Hepatocyte (in vitro differentiated cells): ENCODE measurements around the gene REN. TPM values are rescaled to one million over a fixed set of nuclear protein-coding genes. Genes with fewer than 3 reads are reported as not detected.

Experiments
- DNase-seq: peaks from one replicate; pipeline ENCODE4 v3.0.0-alpha.2; 2016; ENCODE audit warnings: low spot score
- H2AFZ ChIP-seq: fragments of 200-600 bp; sonication (generic); 2 replicates; pipeline ENCODE4 v1.6.0; 2016; ENCODE audit warnings: antibody characterized with exemption, mild to moderate bottlenecking
- H3K27ac ChIP-seq: fragments of 200-600 bp; sonication (generic); 2 replicates; pipeline ENCODE4 v1.5.1; 2016; ENCODE audit warnings: mild to moderate bottlenecking
- H3K27me3 ChIP-seq: fragments of 200-600 bp; sonication (generic); 2 replicates; pipeline ENCODE4 v1.6.1; 2016
- H3K36me3 ChIP-seq: fragments of 200-600 bp; sonication (generic); replicated peaks from 2 replicates; pipeline ENCODE4 v1.5.1; 2016; ENCODE audit warnings: low read depth; ENCODE audit not compliant: insufficient read depth
- H3K4me1 ChIP-seq: fragments of 200-600 bp; sonication (generic); 2 replicates; pipeline ENCODE4 v1.5.1; 2016; ENCODE audit warnings: mild to moderate bottlenecking, moderate library complexity; ENCODE audit not compliant: insufficient read depth
- H3K4me2 ChIP-seq: fragments of 200-600 bp; sonication (generic); 2 replicates; pipeline ENCODE4 v1.6.0; 2016
- H3K4me3 ChIP-seq: fragments of 200-600 bp; sonication (generic); 2 replicates; pipeline ENCODE4 v1.5.1; 2016; ENCODE audit warnings: mild to moderate bottlenecking
- H3K79me2 ChIP-seq: fragments of 200-600 bp; sonication (generic); 2 replicates; pipeline ENCODE4 v1.6.0; 2017; ENCODE audit warnings: mild to moderate bottlenecking
- H3K9me2 ChIP-seq: fragments of 200-600 bp; sonication (generic); replicated peaks from 2 replicates; pipeline ENCODE4 v1.6.0; 2017; ENCODE audit warnings: mild to moderate bottlenecking; ENCODE audit not compliant: insufficient read depth
- H3K9me3 ChIP-seq: fragments of 200-600 bp; sonication (generic); 2 replicates; pipeline ENCODE4 v1.5.1; 2016; ENCODE audit warnings: low read depth, mild to moderate bottlenecking
- H4K20me1 ChIP-seq: fragments of 200-600 bp; sonication (generic); 2 replicates; pipeline ENCODE4 v1.6.0; 2016; ENCODE audit warnings: mild to moderate bottlenecking; ENCODE audit not compliant: insufficient read depth, poor library complexity, severe bottlenecking
- EZH2 ChIP-seq: fragments of 200-600 bp; sonication (generic); IDR thresholded peaks from 2 replicates; pipeline ENCODE4 v1.6.1; 2016; ENCODE audit warnings: antibody characterized with exemption, mild to moderate bottlenecking, borderline replicate concordance
- EZH2phosphoT487 ChIP-seq: fragments of 200-600 bp; sonication (generic); IDR thresholded peaks from one replicate; pipeline ENCODE4 v1.6.1; 2018; ENCODE audit warnings: antibody characterized with exemption, mild to moderate bottlenecking, low read depth, moderate library complexity; ENCODE audit not compliant: unreplicated experiment, severe bottlenecking
- WGBS: methylation state at CpG from one replicate; pipeline ENCODE4 v1.1.6; 2016; ENCODE audit warnings: low lambda C conversion rate; ENCODE audit errors: missing lambda C conversion rate; 5-methylcytosine and 5-hydroxymethylcytosine counted together
- polyA plus RNA-seq: library from polyadenylated mRNA; unstranded; fragments of >200 nt; fragmentation: Nextera tagmentation; extraction: Ambion mirVana; gene quantifications from 2 replicates; pipeline ENCODE4 v1.2.1, GENCODE V29; 2016
- total RNA-seq: library from RNA; depleted of rRNA; stranded (reverse); fragments of >200 nt; gene quantifications from 2 replicates; pipeline ENCODE4 v1.2.3, GENCODE V29; 2014
- TF ChIP-seq, protein P1 (sequence below): fragments of 200-600 bp; sonication (generic); IDR thresholded peaks from 2 replicates; pipeline ENCODE4 v1.5.1; 2016; ENCODE audit warnings: antibody characterized with exemption, mild to moderate bottlenecking; ENCODE audit not compliant: poor library complexity

Gene REN
- total and polyA plus RNA-seq, 2 experiments from 2014 or later: 15.4 to 18.4 TPM

GRCh38 chr1:204171751-204172178, 5.6 kb upstream of the REN start:
- TF ChIP-seq, protein P1, sequence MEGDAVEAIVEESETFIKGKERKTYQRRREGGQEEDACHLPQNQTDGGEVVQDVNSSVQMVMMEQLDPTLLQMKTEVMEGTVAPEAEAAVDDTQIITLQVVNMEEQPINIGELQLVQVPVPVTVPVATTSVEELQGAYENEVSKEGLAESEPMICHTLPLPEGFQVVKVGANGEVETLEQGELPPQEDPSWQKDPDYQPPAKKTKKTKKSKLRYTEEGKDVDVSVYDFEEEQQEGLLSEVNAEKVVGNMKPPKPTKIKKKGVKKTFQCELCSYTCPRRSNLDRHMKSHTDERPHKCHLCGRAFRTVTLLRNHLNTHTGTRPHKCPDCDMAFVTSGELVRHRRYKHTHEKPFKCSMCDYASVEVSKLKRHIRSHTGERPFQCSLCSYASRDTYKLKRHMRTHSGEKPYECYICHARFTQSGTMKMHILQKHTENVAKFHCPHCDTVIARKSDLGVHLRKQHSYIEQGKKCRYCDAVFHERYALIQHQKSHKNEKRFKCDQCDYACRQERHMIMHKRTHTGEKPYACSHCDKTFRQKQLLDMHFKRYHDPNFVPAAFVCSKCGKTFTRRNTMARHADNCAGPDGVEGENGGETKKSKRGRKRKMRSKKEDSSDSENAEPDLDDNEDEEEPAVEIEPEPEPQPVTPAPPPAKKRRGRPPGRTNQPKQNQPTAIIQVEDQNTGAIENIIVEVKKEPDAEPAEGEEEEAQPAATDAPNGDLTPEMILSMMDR: no peak
- TF ChIP-seq EZH2phosphoT487 (no peak), EZH2 (no peak)
- no peak for DNase-seq
- Histone ChIP-seq H3K9me3 (no peaks in the 10 kb centered on the region), H3K9me2 (no peaks in the 10 kb centered on the region), H3K27me3 (peaks cover 4% of the 10 kb centered on the region), H4K20me1 (no peaks in the 10 kb centered on the region), H3K36me3 (no peaks in the 10 kb centered on the region), H3K4me3 (no peak overlapping the region), H3K4me2 (no peak overlapping the region), H3K79me2 (no peaks in the 10 kb centered on the region), H3K4me1 (peaks cover 3% of the 10 kb centered on the region), H2AFZ (no peak overlapping the region), H3K27ac (no peak overlapping the region)
- WGBS: 36% methylated on average over 4 of the region's 4 CpGs

DNA sequence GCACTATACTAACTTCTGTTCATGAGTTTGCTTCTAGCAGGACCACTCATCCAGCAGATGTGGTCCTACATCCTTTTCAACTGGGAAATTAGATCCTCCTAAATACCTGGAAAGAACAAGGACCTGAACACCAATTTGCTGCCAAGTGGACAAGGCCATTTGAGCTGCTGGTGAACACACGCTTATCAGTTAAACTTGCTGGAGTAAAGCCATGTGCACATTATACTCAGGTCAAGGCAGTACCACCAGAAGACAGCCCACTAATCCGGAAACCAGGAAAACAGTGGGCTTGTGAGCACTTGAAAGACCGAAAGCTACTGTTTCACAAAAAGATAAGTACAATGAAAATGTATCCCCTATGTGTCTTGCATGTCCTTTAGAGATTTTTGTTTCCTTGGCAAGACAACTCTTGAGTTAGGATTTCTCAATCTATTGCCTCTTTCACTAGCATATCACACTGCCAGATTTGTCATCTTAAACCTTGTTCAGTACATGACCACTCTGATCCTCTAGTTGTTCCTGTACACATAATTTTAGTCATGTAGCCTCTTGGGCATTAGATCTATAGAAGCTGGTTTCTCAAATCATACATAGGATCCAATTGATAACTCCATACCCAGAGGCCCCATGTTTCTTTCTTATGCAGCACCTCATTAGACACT, 4.5 kb upstream of the REN start:
- Histone ChIP-seq H4K20me1 (no peaks in the 10 kb centered on the region), H3K4me2 (no peak overlapping the region), H3K4me1 (peaks cover 3% of the 10 kb centered on the region), H3K4me3 (no peak overlapping the region), H3K9me2 (no peaks in the 10 kb centered on the region), H3K79me2 (no peaks in the 10 kb centered on the region), H3K36me3 (no peaks in the 10 kb centered on the region), H2AFZ (no peak overlapping the region), H3K27ac (no peak overlapping the region), H3K9me3 (no peaks in the 10 kb centered on the region), H3K27me3 (peaks cover 4% of the 10 kb centered on the region)
- 86% methylated on average over 3 of the region's 3 CpGs for WGBS
- DNase-seq: no peak
- TF ChIP-seq EZH2phosphoT487 (no peak), EZH2 (no peak)
- TF ChIP-seq, protein P1: no peak

GRCh38 chr1:204169858-204170257, 3.7 kb upstream of the REN start:
- Histone ChIP-seq H3K4me2 (no peak overlapping the region), H3K9me2 (no peaks in the 10 kb centered on the region), H3K27me3 (peaks cover 2% of the 10 kb centered on the region), H3K27ac (no peak overlapping the region), H3K4me3 (no peak overlapping the region), H3K4me1 (peaks cover 3% of the 10 kb centered on the region), H4K20me1 (no peaks in the 10 kb centered on the region), H3K36me3 (no peaks in the 10 kb centered on the region), H3K9me3 (no peaks in the 10 kb centered on the region), H3K79me2 (no peaks in the 10 kb centered on the region), H2AFZ (no peak overlapping the region)
- TF ChIP-seq EZH2 (no peak), EZH2phosphoT487 (no peak)
- TF ChIP-seq, protein P1: no peak
- no peak for DNase-seq
- WGBS: 86% methylated on average over 4 of the region's 4 CpGs
